SU-DHL-6 (cell line): ENCODE results near the gene SLC2A6.

Experiments
- EZH2phosphoT487 ChIP-seq: fragments of 200-600 bp; sonication (generic), shearing (Covaris generic); conservative IDR thresholded peaks from 2 replicates; pipeline ENCODE4 v1.6.1; 2018; ENCODE audit warnings: mild to moderate bottlenecking, antibody characterized with exemption, low read length, moderate library complexity, mixed read lengths
- TF ChIP-seq, protein P1 (sequence below): fragments of 200-600 bp; sonication (generic); IDR thresholded peaks from one replicate; pipeline ENCODE4 v1.5.1; 2017; ENCODE audit warnings: antibody characterized with exemption, mild to moderate bottlenecking, low read length, moderate library complexity; ENCODE audit not compliant: insufficient read depth, poor library complexity, severe bottlenecking

DNA sequence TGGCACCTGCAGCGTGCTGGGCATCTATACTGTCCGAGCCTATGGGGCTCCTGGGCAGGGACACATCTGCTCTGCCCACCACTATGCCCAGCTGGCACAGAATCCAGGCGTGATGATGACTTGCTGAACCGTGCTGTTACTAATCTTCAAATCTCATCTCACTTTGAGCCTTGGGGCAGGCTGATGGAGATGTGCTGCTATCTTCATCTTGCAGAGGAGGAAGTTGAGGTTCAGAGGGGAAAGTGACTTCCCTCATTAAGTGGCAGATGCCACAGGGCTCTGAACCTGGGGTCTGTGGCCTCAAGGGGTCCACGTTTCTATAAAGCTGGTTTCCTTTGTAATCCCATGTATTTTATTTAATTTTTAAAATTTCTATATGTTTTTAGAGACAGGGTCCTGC is 4.7 kb downstream of the SLC2A6 start:
- TF ChIP-seq, protein P1, sequence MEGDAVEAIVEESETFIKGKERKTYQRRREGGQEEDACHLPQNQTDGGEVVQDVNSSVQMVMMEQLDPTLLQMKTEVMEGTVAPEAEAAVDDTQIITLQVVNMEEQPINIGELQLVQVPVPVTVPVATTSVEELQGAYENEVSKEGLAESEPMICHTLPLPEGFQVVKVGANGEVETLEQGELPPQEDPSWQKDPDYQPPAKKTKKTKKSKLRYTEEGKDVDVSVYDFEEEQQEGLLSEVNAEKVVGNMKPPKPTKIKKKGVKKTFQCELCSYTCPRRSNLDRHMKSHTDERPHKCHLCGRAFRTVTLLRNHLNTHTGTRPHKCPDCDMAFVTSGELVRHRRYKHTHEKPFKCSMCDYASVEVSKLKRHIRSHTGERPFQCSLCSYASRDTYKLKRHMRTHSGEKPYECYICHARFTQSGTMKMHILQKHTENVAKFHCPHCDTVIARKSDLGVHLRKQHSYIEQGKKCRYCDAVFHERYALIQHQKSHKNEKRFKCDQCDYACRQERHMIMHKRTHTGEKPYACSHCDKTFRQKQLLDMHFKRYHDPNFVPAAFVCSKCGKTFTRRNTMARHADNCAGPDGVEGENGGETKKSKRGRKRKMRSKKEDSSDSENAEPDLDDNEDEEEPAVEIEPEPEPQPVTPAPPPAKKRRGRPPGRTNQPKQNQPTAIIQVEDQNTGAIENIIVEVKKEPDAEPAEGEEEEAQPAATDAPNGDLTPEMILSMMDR, result no peak
- TF ChIP-seq EZH2phosphoT487, result no peak
